Heart left ventricle (tissue), 13 donors: ENCODE data around the gene LRRC74B.

Experiments
- POLR2A ChIP-seq, 2 donors: fragments of 450-650 bp; IDR thresholded peaks; one replicate each; pipeline ENCODE4 v1.6.1; 2017; ENCODE audit warnings: antibody characterized with exemption in 2 of 2, mild to moderate bottlenecking in 2 of 2, moderate library complexity in 2 of 2
- TF ChIP-seq, protein P1 (sequence below), 12 donors: fragments of 200-600 bp; sonication (generic) in 4 of 12; IDR thresholded peaks; one replicate each; pipeline versions ENCODE4 v1.5.0 to v1.8.0; 2018 to 2022; ENCODE audit warnings: antibody characterized with exemption in 12 of 12, mild to moderate bottlenecking in 5 of 12
- donor health status: ischemic (EF 13 %, LVEDD 7.1; RV severe dilation, severe dysfunction).
- donor health status: DM: no; HTN: yes; CAD: no.
- donor health status: DM: no; HTN: no; CAD: no.
- donor health status: ischemic (EF 25% LVEDD 6.9; RV normal size, moderate dysfunction).
- donor health status: ischemic (EF 25% LVEDD 5.7; RV mildly dilated, moderate dysfunction).
- donor health status: ischemic (EF 35%, LVEDD 5.7; RV mildly dilated, moderate dysfunction).
- donor health status: nonischemic (EF 11% LVEDD 7.7; RV severe dilation, severe dysfunction).
- donor health status: DM: yes; HTN: yes; CAD: no.
- donor health status: PGD.
- donor health status: ischemic (EF 29% LVEDD 5.4; RV normal size, mild dysfunction).
- donor health status: nonischemic (EF 23%, LVEDD 6.1; RV moderate dilation, normal function).

DNA sequence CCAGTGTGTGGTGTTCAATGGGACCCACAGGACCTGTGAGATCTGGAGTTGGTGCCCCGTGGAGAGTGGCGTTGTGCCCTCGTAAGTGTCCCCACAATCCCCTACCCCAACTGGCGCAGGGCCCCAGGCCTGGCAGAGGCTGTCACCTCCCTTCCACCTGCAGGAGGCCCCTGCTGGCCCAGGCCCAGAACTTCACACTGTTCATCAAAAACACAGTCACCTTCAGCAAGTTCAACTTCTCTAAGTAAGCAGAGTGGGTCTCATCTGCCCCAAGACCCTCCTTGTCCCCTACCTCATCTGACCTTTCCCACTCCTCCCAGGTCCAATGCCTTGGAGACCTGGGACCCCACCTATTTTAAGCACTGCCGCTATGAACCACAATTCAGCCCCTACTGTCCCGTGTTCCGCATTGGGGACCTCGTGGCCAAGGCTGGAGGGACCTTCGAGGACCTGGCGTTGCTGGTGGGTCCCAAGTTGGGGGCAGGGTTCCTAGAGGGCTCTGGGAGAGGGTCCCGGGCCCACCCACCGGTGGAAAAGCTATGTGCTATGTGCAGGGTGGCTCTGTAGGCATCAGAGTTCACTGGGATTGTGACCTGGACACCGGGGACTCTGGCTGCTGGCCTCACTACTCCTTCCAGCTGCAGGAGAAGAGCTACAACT is 22.7 kb upstream of the LRRC74B start:
- TF ChIP-seq, protein P1, sequence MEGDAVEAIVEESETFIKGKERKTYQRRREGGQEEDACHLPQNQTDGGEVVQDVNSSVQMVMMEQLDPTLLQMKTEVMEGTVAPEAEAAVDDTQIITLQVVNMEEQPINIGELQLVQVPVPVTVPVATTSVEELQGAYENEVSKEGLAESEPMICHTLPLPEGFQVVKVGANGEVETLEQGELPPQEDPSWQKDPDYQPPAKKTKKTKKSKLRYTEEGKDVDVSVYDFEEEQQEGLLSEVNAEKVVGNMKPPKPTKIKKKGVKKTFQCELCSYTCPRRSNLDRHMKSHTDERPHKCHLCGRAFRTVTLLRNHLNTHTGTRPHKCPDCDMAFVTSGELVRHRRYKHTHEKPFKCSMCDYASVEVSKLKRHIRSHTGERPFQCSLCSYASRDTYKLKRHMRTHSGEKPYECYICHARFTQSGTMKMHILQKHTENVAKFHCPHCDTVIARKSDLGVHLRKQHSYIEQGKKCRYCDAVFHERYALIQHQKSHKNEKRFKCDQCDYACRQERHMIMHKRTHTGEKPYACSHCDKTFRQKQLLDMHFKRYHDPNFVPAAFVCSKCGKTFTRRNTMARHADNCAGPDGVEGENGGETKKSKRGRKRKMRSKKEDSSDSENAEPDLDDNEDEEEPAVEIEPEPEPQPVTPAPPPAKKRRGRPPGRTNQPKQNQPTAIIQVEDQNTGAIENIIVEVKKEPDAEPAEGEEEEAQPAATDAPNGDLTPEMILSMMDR (IDR thresholded peaks at IDR 0.05) = no peak
- no peak for TF ChIP-seq POLR2A (IDR thresholded peaks at IDR 0.05)
